Measurements from ENCODE around the gene TPM4.
"Not testable (repeated sequence)": the region's sequence is repeated elsewhere in the genome, so short reads cannot be mapped to it uniquely, and the experiment has no call there.

TPM4 gene

DNA sequence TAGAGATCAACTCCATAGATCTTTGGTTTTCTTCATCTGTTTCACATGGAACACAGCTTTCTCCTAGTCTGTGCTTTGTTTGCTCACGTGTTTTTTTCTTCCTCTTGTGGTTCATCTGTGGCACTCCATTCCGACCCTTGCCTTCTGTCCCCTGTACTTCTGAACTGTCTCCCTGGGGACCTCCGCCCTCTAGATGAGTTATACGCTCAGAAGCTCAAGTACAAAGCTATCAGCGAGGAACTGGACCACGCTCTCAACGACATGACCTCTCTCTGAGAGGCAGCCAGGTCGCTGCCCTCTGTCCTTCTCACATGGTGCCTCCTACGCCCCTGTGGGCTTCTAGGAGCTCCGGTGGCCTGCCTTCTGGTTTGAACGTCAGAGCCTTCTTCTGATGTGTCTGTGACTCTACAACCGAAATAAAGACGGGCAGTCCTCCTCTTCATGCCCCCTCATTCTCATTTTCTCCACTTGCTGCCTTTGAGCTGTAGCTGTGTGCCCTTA is 18.8 kb downstream of the TPM4 start:
- DNase-seq (ENCODE audit: low read depth in 4 of 4, low spot score in 1 of 4), result no peak

DNA sequence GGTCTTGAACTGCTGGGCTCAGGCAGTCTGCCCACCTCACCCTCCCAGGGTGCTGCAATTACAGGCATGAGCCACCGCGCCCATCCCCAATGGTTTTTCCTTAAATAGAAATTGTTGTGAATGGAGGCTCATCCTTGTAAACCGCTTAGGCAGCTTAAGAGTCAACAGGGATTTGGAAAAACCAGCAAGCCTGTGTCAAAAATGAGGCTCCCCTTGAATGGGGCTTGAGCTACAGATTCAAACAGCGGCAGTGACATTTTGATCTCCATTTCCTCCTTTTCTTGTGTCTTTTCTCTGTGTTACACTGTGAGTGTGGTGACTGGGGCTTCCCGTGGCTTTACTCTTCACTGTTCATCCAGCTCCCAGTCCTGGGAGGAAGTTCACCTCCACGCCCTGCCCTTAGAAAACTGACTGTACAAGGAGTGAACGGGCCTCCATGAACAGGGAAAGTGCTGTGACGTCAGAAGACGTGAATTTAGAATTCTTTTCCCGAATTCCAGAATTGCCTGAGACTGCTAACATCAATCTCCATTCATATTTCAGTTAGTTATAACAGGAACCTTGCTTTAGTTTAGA is 20.1 kb downstream of the TPM4 start:
- no peak for DNase-seq (ENCODE audit: low read depth in 4 of 4, low spot score in 1 of 4)

DNA sequence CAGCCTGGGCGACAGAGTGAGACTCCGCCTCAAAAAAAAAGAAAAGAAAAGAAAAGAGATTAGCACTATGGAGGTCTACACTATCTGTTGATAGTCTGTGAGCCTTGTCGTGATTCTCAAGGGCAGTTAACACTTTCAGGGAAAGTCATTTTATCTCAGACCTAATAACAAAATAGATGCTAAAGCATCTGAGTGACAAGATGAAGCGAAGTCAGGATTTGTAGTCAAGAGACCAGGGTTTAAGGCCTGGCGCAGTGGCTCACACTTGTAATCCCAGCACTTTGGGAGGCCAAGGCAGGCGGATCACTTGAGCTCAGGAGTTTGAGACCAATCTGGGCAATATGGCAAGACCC is 22.1 kb downstream of the TPM4 start:
- DNase-seq (ENCODE audit: low read depth in 4 of 4, low spot score in 1 of 4), result no peak

DNA sequence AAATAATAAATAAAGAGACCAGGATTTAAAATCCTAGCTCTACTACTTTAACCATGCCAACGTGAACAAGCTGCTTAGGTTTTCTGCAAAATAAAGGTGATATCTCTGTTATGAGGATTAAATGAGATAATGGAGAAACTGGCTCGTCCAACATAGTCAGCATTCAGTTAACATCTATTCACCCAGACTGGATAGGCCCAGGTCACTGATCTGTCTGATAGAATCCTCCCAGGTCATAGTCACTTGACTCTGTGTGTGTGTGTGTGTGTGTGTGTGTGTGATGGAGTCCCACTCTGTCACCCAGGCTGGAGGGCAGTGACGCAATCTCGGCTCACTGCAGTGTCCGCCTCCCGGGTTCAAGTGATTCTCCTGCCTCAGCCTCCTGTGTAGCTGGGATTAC is 22.5 kb downstream of the TPM4 start:
- no peak for DNase-seq (ENCODE audit: low read depth in 4 of 4, low spot score in 1 of 4)

DNA sequence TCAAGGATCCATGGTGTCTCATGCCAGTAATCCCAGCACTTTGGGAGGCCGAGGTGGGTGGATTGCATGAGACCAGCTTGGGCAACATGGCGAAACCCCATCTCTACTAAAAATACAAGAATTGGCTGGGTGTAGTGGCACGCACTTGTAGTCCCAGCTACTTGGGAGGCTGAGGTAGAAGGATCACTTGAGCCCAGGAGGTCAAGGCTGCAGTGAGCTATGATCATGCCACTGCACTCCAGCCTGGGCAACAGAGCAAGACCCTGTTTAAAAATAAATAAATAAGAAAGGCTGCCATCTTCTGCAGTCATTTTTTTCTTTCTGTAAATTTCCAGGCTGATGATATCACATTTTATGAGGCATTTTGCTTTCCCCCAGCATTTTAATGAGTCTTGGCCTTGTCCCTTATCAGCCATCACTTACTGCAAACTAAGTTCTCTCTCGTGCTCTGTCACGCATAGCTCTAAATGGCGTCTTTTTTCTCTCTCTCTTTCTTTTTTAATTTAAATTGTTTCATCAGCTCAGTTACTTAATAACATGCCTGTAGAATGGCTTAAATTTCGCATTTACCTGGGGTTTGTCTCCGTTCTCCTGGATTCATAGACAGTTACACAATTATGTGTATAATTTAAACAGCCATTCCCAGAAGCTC is 23.1 kb downstream of the TPM4 start:
- DNase-seq (ENCODE audit: low read depth in 4 of 4, low spot score in 1 of 4), result not testable (repeated sequence)

DNA sequence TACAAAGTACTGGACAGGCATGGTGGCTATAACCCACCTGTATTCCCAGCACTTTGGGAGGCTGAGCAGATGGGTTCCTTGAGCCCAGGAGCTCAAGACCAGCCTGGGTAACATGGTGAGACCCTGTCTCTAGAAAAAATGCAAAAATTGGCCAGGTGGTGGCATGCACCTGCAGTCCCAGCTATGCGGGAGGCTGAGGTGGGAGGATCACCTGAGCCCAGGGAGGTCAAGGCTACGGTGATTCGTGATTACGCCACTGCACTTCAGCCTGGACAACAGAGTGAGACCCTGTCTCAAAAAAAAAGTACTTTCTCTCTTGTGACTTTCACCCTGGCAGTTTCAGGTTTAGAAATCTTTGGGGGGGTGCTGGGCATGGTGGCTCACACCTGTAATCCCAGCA is 24.2 kb downstream of the TPM4 start:
- no peak for DNase-seq (ENCODE audit: low read depth in 4 of 4, low spot score in 1 of 4)

DNA sequence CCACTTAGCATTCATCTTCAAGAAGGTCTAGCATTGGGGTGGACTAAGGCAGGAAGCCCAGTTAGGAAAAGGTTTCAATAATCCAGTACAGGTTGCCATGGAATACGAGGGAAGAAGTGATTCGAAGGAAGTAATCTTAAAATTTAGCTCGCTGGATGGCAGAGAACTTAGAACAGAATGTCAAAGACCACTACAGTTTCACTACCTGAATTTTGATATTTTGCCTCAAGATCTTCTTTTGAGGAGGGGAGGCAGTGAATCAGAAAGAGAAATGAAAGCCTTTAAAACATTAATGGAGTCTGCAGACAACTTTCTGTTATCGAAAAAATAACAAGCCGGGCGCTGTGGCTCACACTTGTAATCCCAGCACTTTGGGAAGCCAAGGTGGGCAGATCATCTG is 28.4 kb downstream of the TPM4 start:
- no peak for DNase-seq (ENCODE audit: low read depth in 4 of 4, low spot score in 1 of 4)

DNA sequence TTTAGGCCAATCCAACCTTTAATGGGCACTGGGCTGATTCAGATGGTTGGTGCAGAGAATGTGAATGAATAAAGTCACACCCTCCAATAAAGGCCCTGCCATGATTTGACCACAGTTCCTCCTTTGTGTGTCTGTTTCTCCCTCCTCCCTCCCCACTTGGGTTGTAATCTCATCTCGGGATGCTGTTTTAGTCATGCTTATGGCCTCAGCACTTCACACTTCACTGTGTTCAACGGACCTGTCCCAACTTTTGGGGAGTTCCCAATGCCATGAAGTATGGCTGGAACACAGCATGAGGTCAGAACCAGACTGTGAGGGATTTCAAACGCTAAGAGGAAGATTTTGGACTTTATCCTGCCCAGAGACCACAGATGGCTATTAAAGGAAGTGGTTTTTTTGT is 29.8 kb downstream of the TPM4 start:
- DNase-seq (ENCODE audit: low read depth in 4 of 4, low spot score in 1 of 4), result no peak

DNA sequence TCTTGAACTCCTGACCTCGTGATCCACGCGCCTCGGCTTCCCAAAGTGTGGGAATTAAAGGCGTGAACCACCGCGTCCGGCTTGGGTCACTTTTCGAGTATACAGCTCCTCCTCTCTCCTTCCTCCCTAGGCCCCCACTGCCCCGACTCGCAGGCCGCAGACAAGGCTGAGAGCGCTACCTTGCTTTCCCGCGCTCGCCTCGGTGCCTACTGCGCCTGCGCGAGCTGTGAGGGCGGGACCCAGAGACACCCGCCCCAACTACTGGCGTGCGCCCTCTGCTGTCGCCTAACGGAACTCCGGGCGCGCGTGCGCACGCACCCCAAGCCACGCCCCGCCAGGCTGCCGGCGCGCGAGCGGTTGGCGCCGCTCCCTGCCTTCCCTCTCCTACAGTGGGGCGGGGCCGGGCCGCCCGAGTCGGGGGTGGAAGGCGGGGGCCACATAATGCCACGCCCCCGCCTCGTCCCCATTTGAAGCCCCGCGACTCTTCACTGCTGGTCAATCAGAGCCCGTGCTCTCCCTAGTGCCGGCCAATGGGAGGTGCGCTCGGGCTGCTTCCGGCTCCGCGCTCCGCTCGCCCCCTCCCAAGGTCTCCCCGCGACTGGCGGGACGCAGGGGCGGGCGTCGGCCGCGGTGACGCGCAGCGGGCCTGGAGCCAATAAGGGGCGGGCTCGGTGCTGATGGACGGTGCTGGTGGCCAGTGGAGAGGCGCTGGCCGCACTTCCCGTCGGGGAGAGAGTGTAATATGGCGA is 35.0 kb downstream of the TPM4 start, which contains the start of gene RAB8A:
Gene RAB8A, plus strand, starts transcription at position 730 of the 749 bp plus-strand sequence. Its CDS starts 13 bp downstream, at position 743.
- DNase-seq (ENCODE audit: low read depth in 4 of 4, low spot score in 1 of 4), result peak; percentile 96 to 99 (median 98)

DNA sequence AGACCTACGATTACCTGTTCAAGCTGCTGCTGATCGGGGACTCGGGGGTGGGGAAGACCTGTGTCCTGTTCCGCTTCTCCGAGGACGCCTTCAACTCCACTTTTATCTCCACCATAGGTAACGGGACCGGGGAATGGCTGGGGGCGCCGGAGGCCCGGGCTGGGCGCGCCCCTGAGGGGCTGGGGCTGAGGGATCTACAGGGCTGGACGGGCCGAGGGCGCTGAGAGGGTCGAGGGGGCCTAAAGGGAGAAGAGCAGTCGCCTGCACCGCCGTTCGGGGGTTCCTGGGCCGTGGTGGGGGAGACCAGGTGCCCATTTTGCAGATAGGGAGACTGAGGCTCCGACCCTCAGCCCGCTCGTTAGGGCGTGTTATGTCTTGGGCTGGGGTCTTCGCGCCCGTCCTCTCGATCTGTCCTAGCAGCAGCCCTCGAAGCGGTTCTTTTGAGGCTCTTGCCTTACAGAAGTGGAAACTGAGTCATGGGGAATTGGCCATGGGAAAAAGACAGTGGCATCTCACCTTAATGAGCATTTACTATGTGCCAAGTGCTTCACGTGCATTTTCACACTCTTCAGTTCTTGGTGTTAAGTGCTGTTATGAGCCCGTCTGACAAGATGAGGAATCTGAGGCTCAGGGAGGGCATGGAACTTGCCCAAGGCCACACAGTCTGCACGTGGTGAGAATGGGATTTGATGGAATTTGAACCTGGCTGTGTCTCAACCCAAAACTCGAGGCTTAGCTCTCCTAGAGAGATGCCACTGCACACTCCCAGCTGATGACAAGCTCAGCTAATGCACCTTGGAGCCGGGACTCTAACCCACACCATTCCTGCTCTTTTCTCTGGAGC is 35.8 kb downstream of the TPM4 start:
- no peak for DNase-seq (ENCODE audit: low read depth in 4 of 4, low spot score in 1 of 4)

DNA sequence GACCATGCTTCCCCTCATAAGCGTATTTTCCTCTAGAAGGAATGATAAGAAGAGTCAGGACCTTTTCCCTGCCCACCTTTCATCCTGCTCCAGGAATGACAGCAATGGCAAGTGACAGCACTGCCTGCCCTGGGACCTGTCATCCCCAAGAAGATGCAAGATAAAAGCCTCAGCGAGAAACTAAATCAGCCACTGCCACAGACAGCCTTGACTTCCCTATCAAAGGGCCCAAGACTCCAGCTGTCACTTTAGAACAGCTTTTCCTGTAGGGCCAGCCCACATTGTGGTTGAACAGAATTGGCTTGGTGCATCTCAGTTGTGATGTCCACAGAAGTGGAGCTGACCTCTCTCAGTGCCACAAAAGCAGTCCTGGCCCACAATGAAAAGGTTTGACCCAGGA is 36.5 kb downstream of the TPM4 start:
- no peak for DNase-seq (ENCODE audit: low read depth in 4 of 4, low spot score in 1 of 4)

DNA sequence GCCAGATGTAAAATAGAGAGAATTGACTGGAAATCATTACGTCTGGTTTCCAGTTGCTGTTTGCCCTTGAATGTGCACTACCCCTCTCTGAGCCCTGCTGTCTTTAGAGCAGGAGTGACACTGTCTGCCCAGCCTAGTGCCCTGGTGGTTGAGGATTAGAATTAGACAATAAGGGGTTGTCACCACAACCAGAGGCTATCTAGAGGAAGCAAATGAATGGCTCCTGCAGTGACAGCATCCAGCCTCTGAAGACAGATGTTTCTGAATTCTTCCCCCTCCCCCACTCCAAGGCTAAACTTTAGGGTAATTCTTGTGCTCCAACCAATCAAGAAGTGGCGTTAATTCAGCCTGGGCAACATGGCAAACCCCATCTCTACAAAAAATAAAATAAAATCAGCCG is 37.4 kb downstream of the TPM4 start:
- no peak for DNase-seq (ENCODE audit: low read depth in 4 of 4, low spot score in 1 of 4)

DNA sequence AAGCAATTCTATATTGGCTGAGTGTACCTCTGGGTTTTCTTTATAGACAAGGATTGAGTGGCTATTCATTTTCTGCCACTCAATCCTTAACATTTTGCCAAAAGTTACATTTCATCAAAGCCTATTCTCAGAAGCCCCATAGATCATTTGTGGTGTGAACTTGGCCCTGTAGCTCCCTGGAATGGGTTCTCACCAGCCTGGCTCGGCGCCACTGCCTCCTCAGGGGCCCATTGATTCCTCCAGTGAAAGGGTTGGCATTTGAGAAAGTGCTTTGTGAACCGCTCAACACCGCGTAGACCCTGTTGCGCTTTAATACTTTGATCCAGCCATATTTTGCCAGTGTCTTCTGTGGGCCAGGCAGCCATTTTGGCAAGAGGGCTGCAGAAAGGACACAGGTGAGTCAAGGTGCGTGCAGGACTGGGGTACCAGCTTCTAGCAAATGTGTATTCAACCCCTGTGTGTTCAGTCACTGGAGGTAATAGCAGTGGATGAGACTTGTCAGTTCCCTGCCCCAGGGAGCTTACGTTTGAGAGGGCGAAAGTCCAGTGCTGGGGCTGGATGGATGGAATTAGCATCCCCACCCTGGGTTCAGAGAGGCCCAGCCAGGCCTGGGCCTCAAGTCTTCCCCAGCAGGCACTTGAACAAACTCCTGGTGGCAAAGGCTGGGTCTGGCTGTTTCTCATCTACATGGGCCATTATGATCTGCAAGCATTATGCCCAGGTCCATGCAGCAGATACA is 39.2 kb downstream of the TPM4 start:
- no peak for DNase-seq (ENCODE audit: low read depth in 4 of 4, low spot score in 1 of 4)

DNA sequence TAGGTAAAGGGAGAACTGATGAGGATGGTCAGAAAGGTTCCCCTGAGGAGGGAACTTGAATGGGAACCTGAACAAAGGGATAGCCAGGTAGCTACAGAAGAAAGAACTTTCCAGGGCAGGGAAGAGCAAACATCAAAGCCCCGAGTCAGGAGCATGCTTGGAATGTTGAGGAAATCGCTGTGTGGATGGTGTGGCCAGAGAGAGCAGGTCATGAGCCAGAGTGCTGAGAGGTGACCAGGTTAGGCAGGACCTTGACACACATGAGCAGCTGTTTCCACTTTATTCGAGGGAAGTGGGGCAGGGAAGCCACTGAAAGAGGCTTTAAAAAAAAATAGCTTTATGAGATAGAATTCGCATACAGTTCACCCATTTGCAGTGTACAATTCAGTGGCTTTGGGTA is 39.8 kb downstream of the TPM4 start:
- no peak for DNase-seq (ENCODE audit: low read depth in 4 of 4, low spot score in 1 of 4)

DNA sequence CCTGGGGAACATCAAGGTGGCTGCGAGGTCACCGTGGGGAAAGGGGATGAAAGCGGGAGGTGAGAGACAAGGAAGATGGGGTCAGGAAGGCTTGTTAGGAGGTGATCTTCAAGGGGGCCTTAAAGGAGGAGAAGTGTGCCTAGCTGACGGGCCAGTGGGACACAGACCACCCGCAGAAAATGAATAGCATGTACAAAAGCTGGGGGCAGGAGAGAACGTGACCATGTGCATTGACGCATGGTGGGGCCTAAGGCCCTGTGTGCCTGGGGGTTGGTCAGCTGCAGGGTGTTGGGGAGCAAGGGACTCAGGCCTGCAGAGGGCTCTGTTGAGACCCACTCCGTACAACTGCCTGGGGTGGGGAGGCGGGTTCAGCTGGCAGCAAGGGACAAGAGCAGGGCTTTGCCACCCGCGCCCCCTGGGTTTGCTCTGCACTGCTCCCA is 41.3 kb downstream of the TPM4 start:
- DNase-seq (ENCODE audit: low read depth in 4 of 4, low spot score in 1 of 4), result no peak

DNA sequence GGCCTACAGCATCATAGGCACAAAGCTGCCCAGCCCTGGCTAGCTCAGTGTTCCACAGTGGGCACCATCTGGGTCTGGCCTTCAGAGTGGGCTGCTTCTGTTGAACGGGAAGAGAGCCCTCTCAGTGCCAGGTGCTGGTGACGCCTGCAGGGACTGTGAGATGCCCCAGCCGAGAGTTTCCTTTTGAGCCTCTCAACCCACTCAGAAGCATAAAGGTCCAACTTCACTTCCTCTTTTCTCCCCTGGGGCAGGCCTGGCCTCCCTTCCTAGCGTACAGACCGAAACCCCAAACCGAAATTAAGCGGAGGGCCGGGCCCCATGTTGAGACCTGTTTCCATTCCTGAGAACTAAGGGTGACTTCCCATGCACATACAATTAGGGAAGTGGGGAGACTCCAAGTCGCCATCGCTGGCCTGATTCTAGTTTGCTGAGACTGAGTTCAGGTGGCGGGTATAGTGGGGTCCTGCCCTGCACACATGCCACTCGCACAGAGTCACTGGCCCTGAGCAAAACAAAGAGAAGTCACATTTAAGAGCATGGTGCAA is 42.3 kb downstream of the TPM4 start:
- peak in 2 of 4 experiments; percentile 3 to 49 for DNase-seq (ENCODE audit: low read depth in 4 of 4, low spot score in 1 of 4)

DNA sequence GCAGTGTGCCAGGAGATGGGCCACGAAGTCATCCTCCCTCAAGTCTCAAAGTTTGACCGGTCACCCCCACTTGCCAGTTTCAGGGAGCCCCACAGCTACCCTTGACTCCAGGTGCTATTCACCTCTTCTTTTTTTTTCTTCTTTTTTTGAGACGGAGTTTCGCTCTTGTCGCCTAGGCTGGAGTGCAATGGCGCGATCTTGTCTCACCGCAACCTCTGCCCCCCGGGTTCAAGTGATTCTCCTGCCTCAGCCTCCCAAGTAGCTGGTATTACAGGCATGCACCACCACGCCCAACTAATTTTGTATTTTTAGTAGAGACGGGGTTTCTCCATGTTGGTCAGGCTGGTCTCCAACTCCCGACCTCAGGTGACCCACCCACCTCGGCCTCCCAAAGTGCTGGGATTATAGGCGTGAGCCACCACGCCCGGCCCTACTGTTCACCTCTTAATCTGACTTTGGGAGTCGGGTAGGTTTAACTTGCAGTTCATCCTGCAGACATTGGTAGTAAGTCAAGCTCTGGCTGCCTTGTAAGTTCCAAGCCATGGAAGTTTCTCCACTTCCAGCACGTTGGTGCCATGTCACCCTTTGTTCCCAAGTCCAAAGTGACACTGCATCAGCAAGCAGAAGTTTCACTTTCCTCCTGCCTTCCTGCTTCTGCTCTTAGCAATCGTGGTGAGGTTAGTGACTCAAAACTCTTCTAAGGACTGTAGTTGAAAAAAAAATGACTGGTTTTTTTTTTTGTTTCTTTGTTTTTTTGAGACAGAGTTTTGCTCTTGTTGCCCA is 43.0 kb downstream of the TPM4 start:
- DNase-seq (ENCODE audit: low read depth in 4 of 4, low spot score in 1 of 4), result peak in 1 of 4 experiments; percentile 11

DNA sequence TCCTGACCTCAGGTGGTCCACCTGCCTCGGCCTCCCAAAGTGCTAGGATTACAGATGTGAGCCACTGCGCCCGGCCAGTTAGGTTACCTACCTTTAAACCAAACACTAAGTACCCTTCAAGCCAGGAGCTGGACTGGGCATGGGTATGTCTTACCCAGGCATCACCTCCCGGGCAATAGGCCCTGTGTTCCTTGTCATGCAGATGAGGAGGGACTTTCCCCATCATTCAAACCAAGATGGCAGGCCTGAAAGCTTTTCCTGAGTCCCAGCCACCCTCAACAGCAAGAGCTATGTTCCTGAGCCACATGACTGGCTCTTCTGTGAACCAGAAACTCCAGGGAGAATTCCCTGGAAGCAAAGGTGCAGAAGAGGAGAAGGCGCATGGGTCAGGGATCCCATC is 44.8 kb downstream of the TPM4 start:
- no peak for DNase-seq (ENCODE audit: low read depth in 4 of 4, low spot score in 1 of 4)

DNA sequence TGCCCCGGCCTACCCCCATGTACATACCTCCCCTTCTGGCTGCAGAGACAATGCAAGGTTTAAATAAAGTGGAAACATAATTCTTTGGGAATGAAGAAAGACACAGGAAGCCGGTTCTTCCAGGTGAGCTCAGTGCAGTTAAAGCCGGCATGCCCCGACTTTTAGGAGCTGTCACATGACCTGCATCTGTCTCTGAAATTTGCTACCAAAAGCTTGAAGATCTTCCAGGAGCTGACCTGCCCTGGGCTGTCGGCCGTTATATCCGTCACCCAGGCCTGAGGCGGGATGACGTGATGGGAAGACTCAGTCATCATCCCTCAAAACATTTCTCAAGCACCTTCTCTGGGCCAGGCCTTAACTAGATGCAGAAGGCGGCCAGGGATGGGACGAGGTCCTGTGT is 45.7 kb downstream of the TPM4 start:
- no peak for DNase-seq (ENCODE audit: low read depth in 4 of 4, low spot score in 1 of 4)

DNA sequence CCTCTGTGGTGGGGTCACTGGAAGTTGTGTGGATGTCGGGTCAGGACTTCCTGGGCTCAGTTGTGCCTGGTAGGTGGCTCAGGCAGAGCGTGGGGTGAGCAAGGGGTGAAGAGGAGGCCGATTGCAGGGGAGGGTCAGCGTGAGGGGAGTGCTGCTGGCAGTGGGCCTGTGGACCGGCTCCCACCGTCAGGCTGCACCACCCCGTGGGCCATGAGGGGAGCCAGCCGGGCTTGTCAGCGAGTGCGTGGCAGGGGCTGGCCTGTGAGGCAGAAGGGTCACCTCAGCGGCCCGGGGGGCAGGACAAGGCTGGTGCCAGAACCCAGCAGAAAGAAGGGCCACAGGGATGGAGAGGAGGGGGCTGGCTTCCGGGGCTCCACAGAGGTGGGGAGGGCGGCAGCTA is 48.7 kb downstream of the TPM4 start:
- no peak for DNase-seq (ENCODE audit: low read depth in 4 of 4, low spot score in 1 of 4)
